ENCODE results near the gene GCK. TPM values are rescaled to one million over a fixed set of nuclear protein-coding genes. Genes with fewer than 3 reads are reported as not detected.
A peak's percentile ranks its signal among the peaks of the same experiment; 100 is the strongest.

GCK gene
- polyA plus RNA-seq, 4 donors: 2.6 to 4.8 (median 3.7) TPM

DNA sequence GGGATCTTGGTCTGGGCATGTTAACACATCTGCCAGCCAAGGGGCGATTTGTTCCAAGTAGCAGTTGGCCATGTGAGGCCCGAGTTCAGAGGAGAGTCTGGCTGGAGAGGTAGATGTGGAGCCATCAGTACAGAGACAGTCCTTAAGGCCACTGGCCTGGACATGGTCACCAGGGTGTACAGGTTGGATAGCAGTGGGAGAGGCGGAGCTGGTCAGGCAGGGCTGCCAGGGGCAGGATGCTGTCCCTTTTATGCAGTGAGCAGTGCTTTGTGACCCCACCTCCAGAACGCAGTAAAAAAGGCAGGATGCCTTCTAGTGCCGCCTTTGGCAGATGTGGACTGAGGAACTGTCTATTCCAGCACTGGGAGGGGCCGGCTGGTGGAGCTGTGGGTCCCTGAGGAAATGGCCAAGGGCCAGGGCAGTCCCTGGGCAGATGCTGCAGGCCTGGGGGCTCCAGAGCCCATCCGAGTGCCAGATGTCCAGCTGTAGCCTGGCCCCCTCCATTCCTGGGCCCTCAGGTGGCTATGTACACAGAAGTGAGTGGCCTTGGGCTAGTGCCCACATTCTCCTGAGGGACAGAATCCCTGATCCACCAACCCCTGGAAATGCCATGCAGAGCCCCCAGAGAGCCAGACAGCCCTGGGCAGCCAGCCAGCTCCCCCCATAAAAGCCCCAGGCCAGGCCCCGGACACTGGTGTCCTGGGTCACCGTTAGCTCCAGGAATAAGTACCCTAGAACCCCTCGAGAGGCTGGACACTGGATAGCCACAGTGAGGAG is 31.0 kb downstream of the GCK start:
- DNase-seq (ENCODE audit: low read depth in 4 of 4, low spot score in 3 of 4): no peak

DNA sequence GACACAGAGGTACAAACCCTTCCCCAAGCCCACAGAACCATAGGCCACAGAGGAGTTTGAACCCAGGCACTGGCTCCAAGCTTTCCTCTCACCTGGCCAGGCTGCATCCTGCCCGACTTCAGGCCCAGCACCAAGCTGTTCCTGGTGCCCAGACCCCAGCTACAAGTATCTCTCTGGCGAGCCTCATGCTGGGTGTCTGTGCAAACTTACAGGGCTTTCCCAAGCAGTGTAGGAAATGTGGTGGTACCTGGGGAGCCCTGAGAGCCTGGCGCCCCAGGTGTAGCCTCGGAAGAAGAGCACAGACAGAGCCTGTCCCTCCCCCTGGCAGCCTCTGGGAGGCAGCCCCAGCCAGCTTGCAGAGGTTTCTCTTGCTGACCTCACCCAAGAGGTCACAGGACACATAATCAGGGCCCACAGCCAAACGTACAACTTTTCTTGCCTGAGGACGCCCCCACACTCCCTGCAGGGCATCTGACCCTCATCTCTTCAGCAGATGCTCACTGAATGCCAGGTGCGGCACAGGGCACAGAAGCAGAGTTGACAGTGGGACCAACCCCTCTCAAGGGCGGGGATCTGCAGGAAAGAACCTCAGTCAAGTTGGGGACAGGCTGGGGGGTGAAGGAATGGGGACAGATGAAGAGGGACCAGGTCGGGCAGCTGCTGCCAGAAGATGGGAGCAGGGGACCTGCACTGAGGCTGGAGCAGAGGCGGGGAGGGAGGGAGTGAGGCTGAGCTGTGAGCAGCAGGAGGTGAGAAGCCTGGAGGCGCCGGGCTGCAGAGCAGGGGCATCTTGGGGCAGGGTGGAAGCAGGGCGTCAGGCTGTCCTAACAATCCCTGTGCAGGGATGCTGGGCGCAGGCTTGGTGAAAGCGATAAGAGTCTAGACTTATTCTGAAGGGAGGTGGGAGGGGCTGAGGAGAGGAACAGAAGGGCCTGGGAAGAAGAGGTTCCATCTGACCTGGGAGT is 31.8 kb downstream of the GCK start:
- DNase-seq (ENCODE audit: low read depth in 4 of 4, low spot score in 3 of 4): no peak

DNA sequence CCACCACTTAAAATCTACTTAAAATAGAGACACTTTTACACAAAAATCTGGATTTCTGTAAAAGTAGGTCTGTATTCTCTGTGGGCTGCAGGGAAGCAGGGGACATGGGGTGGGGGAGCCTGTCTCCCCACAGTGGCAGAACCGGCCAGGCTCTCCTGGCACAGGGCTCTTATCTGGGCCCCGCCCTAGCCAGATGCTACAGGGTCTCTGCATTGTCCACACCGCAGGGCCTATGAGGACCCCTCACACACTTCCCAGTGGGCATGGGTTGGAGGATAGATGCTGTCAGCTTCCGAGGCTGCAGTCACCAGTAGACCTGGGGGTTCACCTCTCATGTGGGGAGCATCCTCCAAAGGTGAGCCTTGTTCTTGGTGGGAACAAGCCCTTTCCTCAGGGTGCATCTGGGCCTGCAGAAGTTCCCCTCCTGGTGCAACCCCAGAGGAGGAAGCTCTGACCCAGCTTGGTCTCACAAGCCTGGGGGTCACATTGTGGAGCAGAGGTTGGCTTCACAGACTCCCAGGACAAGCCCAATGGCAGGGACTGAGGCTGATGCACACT is 32.7 kb downstream of the GCK start:
- DNase-seq (ENCODE audit: low read depth in 4 of 4, low spot score in 3 of 4): no peak

DNA sequence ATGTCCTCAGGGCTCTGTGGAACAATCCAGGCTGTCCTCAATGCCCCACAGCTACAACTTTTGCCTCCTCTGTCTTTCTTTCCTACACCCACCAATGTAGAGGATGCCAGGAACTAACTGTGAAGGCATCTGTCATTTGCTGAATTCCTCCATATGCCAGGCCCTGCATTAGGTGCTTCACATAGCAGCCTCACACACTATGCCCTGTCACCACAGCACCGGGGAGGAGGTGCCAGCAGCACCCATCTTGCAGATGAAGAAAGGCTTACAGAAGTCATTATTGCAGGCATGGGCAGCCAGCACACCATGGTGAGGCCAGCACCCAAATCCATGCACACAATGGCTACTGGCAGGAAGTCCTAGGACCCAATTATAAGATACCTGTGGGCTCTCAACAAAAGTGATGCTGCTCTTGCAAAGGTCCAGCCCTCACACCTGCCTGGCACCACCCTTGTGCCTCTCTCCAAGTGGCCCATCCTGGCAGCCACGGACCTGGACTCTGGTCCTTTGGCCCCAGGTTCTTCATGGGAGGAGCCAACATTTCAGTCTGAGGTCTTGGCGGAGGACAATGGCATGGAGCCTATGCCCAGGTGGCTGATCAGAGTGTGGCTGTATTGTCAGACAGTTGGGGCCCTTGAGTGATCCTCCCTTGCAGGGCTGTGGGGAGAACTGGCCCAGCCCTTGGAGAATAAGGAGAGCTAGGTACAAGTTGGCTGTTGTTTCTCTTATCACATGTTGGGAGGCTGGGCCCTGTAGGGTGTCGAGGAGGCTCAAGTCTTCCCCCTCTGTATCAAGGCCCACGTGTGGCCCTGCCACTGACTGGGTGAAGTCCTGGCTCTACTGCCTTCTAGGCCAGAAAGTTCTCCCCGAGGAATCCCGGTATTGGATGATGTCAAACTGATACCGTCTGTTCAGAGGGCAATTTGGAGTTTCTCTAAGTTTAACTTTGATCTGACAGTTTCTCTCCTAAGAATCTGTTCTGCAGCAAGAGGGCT is 33.8 kb downstream of the GCK start:
- DNase-seq (ENCODE audit: low read depth in 4 of 4, low spot score in 3 of 4): no peak

DNA sequence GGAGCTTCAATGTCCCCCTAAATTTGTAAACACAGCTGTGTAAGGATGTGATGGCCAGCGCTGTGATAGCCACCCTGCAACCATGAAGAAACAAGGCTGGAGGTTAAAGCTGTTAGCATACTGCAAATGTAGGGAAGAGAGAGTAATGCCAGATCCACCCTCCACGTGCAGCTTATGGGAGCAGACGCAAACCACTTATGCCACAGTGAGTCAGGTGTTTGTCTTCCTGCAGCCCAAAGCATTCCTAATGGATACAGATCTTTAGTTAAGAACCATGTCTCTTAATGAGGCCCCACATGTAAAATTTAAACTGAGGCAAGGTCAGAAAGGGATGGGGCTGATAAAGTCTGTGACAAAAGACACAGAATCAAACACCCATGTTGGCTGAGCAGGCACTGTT is 34.5 kb downstream of the GCK start:
- DNase-seq (ENCODE audit: low read depth in 4 of 4, low spot score in 3 of 4): no peak

DNA sequence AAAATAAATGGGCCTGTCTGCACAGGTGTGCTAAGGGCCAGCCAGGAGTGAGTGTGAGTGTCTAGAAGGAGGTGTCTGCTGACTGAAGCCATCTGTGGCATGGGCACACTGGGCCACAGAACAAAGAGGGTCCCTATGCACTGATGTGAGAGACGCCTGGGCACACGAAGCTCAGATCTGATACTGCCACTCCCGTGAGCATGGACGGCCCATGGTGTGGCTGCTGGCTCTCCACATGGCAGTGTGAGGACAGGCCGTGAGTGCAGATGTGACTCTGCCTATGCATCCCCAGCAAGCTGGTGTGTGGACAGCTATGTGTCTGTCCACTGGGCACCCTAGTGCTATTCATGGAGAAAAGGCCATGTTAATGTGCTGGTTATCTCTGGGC is 35.3 kb downstream of the GCK start:
- DNase-seq (ENCODE audit: low read depth in 4 of 4, low spot score in 3 of 4): no peak

DNA sequence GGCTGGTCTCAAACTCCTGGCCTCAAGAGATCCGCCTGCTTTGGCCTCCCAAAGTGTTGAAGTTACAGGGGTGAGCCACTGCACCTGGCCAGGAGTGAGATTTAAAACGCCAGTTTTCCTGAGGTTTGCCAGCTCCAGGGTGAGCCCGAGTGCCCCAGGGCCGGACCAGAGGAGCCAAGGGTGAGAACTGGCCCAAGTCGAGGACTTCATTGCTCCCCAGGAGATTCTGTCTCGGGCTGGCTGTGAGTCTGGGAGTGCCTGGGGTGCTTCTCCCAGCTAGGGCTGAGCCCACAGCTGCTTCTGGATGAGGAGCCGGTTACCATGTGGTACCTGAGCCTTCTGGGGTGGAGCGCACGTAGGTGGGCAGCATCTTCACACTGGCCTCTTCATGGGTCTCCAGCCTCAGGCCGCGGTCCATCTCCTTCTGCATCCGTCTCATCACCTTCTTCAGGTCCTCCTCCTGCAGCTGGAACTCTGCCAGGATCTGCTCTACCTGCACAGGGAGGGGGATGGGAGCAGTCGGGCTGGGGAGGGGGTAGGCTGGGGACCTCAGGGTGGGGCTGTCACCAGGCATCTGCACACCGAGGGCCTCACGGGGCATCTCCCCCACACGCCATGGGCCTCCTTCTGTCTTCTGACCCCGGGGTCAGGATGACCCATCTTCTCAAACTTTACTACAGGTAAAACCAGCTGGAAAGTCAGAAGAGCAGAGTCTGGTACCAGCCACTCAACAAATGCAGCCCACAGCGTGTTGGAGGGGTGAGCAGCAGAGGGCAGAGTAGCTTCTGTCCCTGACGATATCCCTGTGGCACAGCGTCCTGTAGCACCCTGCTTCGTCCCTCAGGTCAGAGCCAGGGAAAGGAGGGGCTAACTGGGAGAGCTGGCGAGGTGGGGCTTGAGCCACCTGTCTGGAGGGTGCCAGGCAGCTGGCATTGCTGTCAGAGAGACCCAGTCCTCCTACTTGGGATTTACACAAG is 36.0 kb downstream of the GCK start:
- no peak for DNase-seq (ENCODE audit: low read depth in 4 of 4, low spot score in 3 of 4)

DNA sequence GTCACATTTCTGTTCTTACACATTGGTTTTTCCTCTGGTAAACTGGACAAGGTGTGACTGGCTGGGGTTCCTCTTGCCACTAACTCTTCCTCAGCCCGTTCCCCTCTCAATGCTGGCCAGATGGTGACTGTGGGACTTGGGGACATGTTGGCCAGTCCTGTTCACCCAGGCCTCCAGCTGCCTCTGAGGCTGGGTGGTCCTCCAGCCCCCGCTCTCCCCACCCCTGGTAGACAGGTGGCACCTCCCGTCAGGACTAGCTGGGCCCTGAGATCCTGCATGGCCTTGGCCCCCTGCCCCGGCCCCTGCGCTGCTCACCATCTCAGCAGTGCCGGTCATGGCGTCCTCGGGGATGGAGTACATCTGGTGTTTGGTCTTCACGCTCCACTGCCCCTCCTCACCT is 37.3 kb downstream of the GCK start:
- DNase-seq (ENCODE audit: low read depth in 4 of 4, low spot score in 3 of 4): no peak

DNA sequence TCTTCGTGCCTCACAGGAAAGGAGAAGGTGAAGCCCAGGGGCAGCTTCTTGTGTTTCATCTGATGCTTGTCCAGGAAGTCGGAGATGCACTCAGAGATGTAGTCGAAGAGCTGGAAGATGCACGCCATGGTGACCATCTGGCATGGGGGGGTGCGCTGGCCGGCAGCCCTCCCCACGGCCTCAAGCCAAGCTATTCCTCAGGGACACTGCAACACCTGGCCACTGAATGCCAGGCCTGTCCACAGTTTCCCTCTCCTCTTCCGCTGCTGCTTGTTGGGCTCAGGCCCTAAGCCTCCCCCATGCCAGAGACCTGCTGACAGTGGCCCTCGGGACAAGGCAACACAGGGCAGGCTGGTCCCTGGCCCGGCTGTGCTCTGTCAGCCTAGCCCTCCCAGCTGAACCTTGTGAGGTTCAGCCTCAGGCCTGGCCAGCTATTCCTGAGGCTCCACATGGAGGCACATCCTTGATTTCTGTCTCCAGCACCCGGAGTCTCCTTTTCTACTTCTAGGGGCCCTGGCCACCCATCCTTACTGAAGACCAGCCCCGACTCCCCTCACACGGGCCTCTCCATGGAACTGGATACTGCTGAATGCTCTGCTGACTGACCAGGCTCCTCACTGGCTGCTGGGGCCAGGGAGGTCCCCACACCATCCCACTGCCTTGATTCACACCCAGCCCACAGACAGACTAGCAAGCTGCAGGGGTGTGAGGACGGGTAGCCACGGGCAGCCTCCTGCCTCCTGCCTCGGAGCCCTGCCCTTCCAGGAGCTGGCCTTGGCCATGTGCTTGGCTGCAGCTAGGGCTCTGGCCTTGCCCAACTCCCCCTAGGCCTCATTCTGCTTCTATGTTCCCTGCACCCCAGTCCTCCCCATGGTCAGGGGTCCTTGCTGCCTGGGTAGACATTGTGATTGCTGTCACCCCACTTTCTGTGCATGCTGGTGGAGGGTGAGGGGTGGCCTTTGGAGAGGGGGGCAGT is 38.0 kb downstream of the GCK start:
- no peak for DNase-seq (ENCODE audit: low read depth in 4 of 4, low spot score in 3 of 4)

DNA sequence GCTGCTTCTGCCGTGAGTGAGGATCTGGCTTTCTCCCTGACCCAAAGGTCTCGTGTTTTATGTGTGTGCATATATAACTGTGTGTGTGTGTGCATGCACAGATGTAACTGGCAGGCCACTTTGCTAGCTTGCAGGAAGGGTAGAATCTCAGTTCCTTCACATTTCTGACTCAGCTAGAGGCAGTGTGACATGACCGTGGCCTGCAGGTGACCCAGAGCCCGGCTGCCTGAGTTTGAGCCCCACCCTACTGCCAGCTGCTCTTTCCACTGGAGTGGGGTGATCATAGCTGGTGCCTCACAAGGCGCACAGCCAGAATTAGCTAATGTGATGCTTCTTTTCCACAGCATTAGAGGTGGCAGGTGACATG is 38.8 kb downstream of the GCK start:
- DNase-seq (ENCODE audit: low read depth in 4 of 4, low spot score in 3 of 4): no peak

DNA sequence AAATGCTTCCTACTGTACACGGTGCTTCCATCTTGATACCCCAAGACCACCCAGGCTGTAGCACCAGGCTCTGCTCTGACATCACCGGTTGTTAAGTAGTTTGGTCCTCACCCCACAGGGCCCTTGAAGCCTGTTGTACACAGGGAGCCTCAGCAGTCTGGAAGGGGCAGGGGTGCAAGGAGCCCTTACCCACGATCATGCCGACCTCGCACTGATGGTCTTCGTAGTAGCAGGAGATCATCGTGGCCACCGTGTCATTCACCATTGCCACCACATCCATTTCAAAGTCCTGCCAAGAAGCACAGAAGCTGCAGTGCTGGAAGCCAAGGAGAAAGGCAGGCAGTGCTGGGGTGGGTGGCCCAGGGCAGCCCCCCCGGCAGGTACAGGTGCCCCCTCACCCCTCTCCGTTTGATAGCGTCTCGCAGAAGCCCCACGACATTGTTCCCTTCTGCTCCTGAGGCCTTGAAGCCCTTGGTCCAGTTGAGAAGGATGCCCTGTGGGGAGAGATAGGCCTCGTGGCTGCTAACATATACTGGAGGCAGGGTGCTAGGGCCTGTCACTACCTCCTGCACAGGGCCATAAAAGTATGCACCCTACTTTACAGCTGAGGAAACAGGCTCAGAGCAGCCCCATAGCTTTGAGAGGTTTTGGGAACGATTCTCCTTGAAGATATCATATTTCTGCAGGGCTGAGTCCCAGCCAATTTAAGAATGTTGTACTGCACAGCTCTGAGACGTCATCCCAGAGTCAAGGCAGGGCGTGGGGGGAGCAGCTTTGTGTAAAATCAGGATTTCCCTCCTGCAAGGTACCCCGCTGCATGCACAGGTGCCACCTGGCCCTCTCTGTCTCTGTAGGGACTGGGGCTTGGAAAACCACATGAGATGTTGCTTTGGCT is 39.4 kb downstream of the GCK start:
- no peak for DNase-seq (ENCODE audit: low read depth in 4 of 4, low spot score in 3 of 4)

DNA sequence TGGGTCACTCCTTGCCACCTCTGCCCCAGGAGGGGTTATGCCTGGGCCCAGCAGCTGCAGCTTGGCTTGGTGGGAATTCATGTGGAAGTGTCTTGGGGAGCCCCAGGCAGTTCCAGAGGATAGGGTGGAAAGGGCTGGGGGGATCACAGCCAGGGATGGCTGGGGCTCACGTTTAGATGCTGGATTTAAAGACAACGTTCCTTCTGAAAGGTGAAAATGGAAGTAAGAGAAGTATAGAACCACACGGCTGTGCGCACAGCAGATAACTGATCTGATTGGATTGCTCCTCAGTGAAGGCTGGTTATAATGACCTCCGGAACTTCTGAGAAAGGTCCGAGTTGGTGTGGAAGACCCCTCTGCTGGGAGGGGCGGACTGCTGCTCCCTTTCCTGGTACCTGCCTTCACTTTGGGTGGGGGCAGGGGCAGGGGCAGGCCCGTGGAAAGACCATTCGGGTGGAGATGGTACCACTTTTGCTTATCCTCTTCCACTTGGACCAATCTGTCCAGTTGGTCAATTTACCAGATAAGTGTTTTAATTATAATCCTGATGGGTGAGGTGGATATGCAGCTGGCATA is 40.2 kb downstream of the GCK start:
- no peak for DNase-seq (ENCODE audit: low read depth in 4 of 4, low spot score in 3 of 4)

DNA sequence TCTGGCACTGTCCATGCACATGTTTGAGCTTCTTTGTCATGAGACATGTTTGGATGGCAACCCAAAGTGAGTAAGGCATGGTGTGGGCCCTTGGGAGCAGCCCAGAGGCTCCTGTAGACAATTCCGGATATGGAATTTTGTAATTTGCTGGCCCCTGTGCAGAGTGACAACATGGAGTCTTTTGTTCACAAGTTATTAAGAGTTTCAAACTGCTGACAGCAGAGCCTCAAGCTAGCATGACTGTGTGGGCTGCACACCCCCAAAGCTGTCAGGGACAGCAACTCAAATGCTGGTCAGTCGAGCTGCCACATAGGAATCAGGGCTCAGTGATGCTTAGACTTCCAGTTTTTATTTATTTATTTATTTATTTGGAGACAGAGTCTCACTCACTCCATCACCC is 41.1 kb downstream of the GCK start:
- no peak for DNase-seq (ENCODE audit: low read depth in 4 of 4, low spot score in 3 of 4)

DNA sequence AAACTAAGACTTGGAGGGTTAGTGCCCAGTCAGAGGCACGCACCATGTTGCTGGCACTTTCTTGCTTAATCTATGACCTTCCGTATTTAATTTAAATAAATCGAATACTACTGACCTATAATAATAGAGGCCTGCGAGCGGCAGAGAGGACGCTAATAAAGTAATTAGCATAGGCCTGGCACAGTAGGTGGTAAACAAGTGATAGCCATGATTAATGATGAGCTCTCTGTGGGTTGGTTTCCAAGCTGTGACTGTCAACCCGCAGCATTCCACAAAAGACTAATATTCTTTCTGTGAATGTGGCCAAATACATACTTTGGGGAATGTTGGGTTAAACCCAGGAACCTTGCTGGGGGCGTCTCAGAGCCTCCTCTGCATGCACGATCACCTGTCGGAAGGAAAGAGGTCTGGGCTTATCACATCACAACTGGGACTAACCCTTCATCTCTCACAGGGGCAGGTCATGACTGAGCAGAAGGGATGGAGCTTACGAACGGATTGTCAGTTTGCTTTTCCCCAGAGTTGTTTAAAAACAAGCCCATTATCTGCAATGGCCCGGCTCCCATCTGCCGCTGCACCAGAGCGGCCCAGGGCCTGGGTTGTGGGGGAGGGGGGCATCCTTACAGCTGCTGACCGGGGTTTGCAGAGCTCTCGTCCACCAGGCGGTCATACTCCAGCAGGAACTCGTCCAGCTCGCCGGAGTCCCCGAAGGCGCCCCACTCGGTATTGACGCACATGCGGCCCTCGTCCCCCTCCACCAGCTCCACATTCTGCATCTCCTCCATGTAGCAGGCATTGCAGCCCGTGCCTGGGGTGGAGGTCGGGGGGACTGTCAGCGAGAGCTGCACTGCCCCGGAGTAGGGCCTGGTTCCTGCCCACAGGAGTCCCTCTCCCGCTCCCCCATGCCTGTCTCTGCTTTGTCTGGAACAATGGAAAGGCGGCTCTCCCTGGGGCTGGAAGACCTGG is 41.9 kb downstream of the GCK start:
- DNase-seq (ENCODE audit: low read depth in 4 of 4, low spot score in 3 of 4): peak in 1 of 4 donors; percentile 56
